SIG-M5 treated with dmso at 0.1 percent for 504 hours (cell line): ENCODE data around the gene MAP6D1.

Experiments used
- DNase-seq: peaks from one replicate; lab custom pipeline; 2025; ENCODE audit not compliant: unreplicated experiment; lab: John Stamatoyannopoulos, UW

Gene MAP6D1

GRCh38 chr3:183824761-183825455, 469 bp downstream of the MAP6D1 start:
- no peak for DNase-seq

- no peak for DNase-seq
Observed at GRCh38 chr3:183823963-183824362, 1.4 kb downstream of the MAP6D1 start.

GRCh38 chr3:183822631-183823030, 2.7 kb downstream of the MAP6D1 start:
- no peak for DNase-seq

- DNase-seq = peak; percentile 23
Observed at GRCh38 chr3:183819831-183820230, 5.5 kb downstream of the MAP6D1 start.

- no peak for DNase-seq
Observed at GRCh38 chr3:183818706-183819624, 6.4 kb downstream of the MAP6D1 start.

GRCh38 chr3:183818041-183818620, 7.2 kb downstream of the MAP6D1 start:
- no peak for DNase-seq

- DNase-seq = no peak
Observed at GRCh38 chr3:183817639-183818038, 7.7 kb downstream of the MAP6D1 start.

GRCh38 chr3:183816681-183817510, 8.5 kb downstream of the MAP6D1 start:
- no peak for DNase-seq

GRCh38 chr3:183815951-183816475, 9.4 kb downstream of the MAP6D1 start:
- no peak for DNase-seq

GRCh38 chr3:183815563-183815940, 9.8 kb downstream of the MAP6D1 start:
- no peak for DNase-seq

- DNase-seq = no peak
Observed at GRCh38 chr3:183814240-183814639, 11.1 kb downstream of the MAP6D1 start.

- DNase-seq = no peak
Observed at GRCh38 chr3:183812761-183813445, 12.5 kb downstream of the MAP6D1 start.

- no peak for DNase-seq
Observed at GRCh38 chr3:183811638-183812037, 13.7 kb downstream of the MAP6D1 start.

- no peak for DNase-seq
Observed at GRCh38 chr3:183810643-183811594, 14.5 kb downstream of the MAP6D1 start.

- DNase-seq = no peak
Observed at GRCh38 chr3:183809270-183809669, 16.1 kb downstream of the MAP6D1 start.

GRCh38 chr3:183808355-183808754, 17.0 kb downstream of the MAP6D1 start:
- DNase-seq = no peak

- DNase-seq = no peak
Observed at GRCh38 chr3:183807881-183808280, 17.5 kb downstream of the MAP6D1 start.

- DNase-seq = no peak
Observed at GRCh38 chr3:183807209-183807728, 18.1 kb downstream of the MAP6D1 start.

- no peak for DNase-seq
Observed at GRCh38 chr3:183802989-183803388, 22.4 kb downstream of the MAP6D1 start.
